K562 (cell line): ENCODE data around the gene C9orf153. TPM values are rescaled to one million over a fixed set of nuclear protein-coding genes. Genes with fewer than 3 reads are reported as not detected.

Experiments
- ATAC-seq: fragments of 200-7000 bp; cut with Tn5 transposase; 3 replicates; pipeline ENCODE4 v1.9.1; 2020; ENCODE audit warnings: moderate library complexity
- BruUV-seq: library from RNA; stranded (reverse); fragments of 400-500 nt; replicated peaks from 2 replicates; lab custom pipeline; 2021; lab: Mats Ljungman, UMichigan
- CTCF ChIA-PET: fragments of 300-600 bp; formaldehyde crosslinking; extraction: SDS; loops from one replicate; lab custom pipeline; 2021; ENCODE audit warnings: low intra/inter-chr PET ratio; lab: Yijun Ruan, JAX
- POLR2A ChIA-PET: fragments of 300-600, 350-650 bp; sonication (Branson Sonifier 250); formaldehyde crosslinking; extraction: SDS; loops from one replicate; lab custom pipeline; 2021; ENCODE audit warnings: antibody characterized with exemption, inconsistent platforms; lab: Yijun Ruan, JAX
- DNase-seq, 4 experiments: peaks; one replicate each; pipeline versions ENCODE4 v3.0.0 to v3.0.0-alpha.2; 2011 to 2018; ENCODE audit warnings: low spot score in 3 of 4, mixed read lengths in 3 of 4; ENCODE audit errors: extremely low read depth in 1 of 4
- FAIRE-seq: peaks from 2 replicates; lab custom pipeline; 2011; peaks lifted over from hg19 to GRCh38; lab: Jason Lieb, UNC
- H2AFZ ChIP-seq: 2 replicates; pipeline ENCODE4 v1.6.0; 2011; ENCODE audit warnings: low read depth, low read length, control low read depth, inconsistent platforms
- H3K27ac ChIP-seq: fragments of 200-600 bp; 3 replicates; pipeline ENCODE4 v1.8.0; 2011; ENCODE audit warnings: low read depth, mild to moderate bottlenecking, control low read depth, inconsistent platforms, low read length, moderate library complexity, mixed read lengths; ENCODE audit errors: extremely low read depth
- H3K27me3 ChIP-seq, 2 experiments: fragments of 300-600 bp in 1 of 2; 2 replicates in 1 of 2; 3 replicates in 1 of 2; pipeline versions ENCODE4 v1.6.0 to v1.8.0; 2011; ENCODE audit warnings: inconsistent platforms in 2 of 2, low read length in 2 of 2, mild to moderate bottlenecking in 1 of 2, mixed read lengths in 1 of 2, moderate library complexity in 1 of 2; ENCODE audit not compliant: control insufficient read depth in 2 of 2, insufficient read depth in 2 of 2
- H3K36me3 ChIP-seq: fragments of 300-600 bp; 3 replicates; pipeline ENCODE4 v1.8.0; 2011; ENCODE audit warnings: mild to moderate bottlenecking, low read length, inconsistent platforms; ENCODE audit not compliant: control insufficient read depth, insufficient read depth
- H3K4me1 ChIP-seq, 2 experiments: fragments of 200-600 bp in 1 of 2; replicated peaks in 1 of 2; 2 replicates in 1 of 2; 3 replicates in 1 of 2; pipeline versions ENCODE4 v1.5.1 to v1.8.0; 2011; ENCODE audit warnings: inconsistent platforms in 2 of 2, low read length in 2 of 2, mild to moderate bottlenecking in 1 of 2, mixed read lengths in 1 of 2, moderate library complexity in 1 of 2; ENCODE audit not compliant: control insufficient read depth in 2 of 2, insufficient read depth in 2 of 2
- H3K4me2 ChIP-seq: 2 replicates; pipeline ENCODE4 v1.6.1; 2011; ENCODE audit warnings: low read length, control low read depth, inconsistent platforms, mixed read lengths; ENCODE audit not compliant: insufficient read depth
- H3K4me3 ChIP-seq: fragments of 200-600 bp; sonication (generic), shearing (Covaris generic); 2 replicates; pipeline ENCODE4 v1.5.1; 2016; ENCODE audit warnings: control low read depth, inconsistent platforms
- H3K79me2 ChIP-seq: fragments of 200-600 bp; 3 replicates; pipeline ENCODE4 v1.8.0; 2011; ENCODE audit warnings: low read length, inconsistent platforms; ENCODE audit not compliant: control insufficient read depth, insufficient read depth
- H3K9ac ChIP-seq, 2 experiments: 2 replicates each; pipeline versions ENCODE4 v1.6.0 to v1.6.1; 2011; ENCODE audit warnings: low read depth in 2 of 2, low read length in 2 of 2, control low read depth in 1 of 2, inconsistent platforms in 1 of 2, mild to moderate bottlenecking in 1 of 2, mixed read lengths in 1 of 2; ENCODE audit not compliant: insufficient read depth in 1 of 2
- H3K9me1 ChIP-seq: one replicate; pipeline ENCODE4 v1.6.0; 2011; ENCODE audit warnings: inconsistent platforms, mild to moderate bottlenecking, low read length, moderate library complexity; ENCODE audit not compliant: control insufficient read depth, insufficient read depth
- H3K9me3 ChIP-seq: replicated peaks from 2 replicates; pipeline ENCODE4 v1.5.1; 2011; ENCODE audit warnings: low read depth, low read length, inconsistent platforms; ENCODE audit not compliant: control insufficient read depth, insufficient read depth
- H4K20me1 ChIP-seq: replicated peaks from 2 replicates; pipeline ENCODE4 v1.6.1; 2011; ENCODE audit warnings: low read length, inconsistent platforms, mixed read lengths; ENCODE audit not compliant: control insufficient read depth, insufficient read depth
- BACH1 ChIP-seq: fragments of 200-800 bp; sonication (Bioruptor generic); IDR thresholded peaks from 2 replicates; pipeline ENCODE4 v1.6.1; 2016; ENCODE audit warnings: missing genetic modification characterization, missing compliant biosample characterization
- CC2D1A ChIP-seq: fragments of 450-650 bp; IDR thresholded peaks from 2 replicates; pipeline ENCODE4 v1.6.1; 2017; ENCODE audit warnings: mild to moderate bottlenecking
- CREBBP ChIP-seq: IDR thresholded peaks from one replicate; pipeline ENCODE4 v1.6.1; 2012; ENCODE audit warnings: low read depth, mild to moderate bottlenecking, control low read depth, inconsistent platforms, low read length
- ESRRB ChIP-seq: fragments of 250-450 bp; sonication (Bioruptor Pico); IDR thresholded peaks from 2 replicates; pipeline ENCODE4 v1.5.0; 2020; ENCODE audit warnings: mild to moderate bottlenecking, moderate library complexity, borderline replicate concordance
- NFYB ChIP-seq: IDR thresholded peaks from 2 replicates; pipeline ENCODE4 v1.6.1; 2011; ENCODE audit warnings: mild to moderate bottlenecking, moderate library complexity; ENCODE audit not compliant: insufficient read length; ENCODE audit errors: extremely low read depth
- SLC30A9 ChIP-seq: fragments of 250-450 bp; sonication (Bioruptor Pico); IDR thresholded peaks from 2 replicates; pipeline ENCODE4 v1.8.0; 2022; ENCODE audit warnings: mild to moderate bottlenecking, moderate library complexity
- ZNF398 ChIP-seq: fragments of 250-450 bp; sonication (Bioruptor Pico); IDR thresholded peaks from 2 replicates; pipeline ENCODE4 v1.8.0; 2021; ENCODE audit warnings: moderate library complexity, mild to moderate bottlenecking, inconsistent platforms
- ZNF583 ChIP-seq: fragments of 250-450 bp; sonication (Bioruptor Pico); IDR thresholded peaks from 2 replicates; pipeline ENCODE4 v1.4.0; 2020
- WGBS: fragments of 100-300 bp; shearing (Covaris generic); methylation state at CpG from one replicate; pipeline ENCODE4 v1.1.6; 2016; ENCODE audit warnings: low coverage, mixed read lengths; ENCODE audit not compliant: insufficient coverage; ENCODE audit errors: missing lambda C conversion rate; 5-methylcytosine and 5-hydroxymethylcytosine counted together
- in situ Hi-C: fragments of 300-500 bp; cut with MboI; formaldehyde crosslinking; loops from 4 replicates; pipeline ENCODE4 v1.15.0; 2018; ENCODE audit warnings: inconsistent platforms, mixed read lengths
- intact Hi-C: fragments of 100-400 bp; cut with micrococcal nuclease; formaldehyde crosslinking; loops from 2 replicates; pipeline ENCODE4 v1.14.2; 2022
- polyA plus RNA-seq, 8 experiments: library from polyadenylated mRNA; depleted of rRNA in 4 of 8; stranded (reverse) in 5 of 8; unstranded in 3 of 8; fragments of >200 nt; fragmentation: Nextera tagmentation in 2 of 8; fragmentation: Illumina TruSeq in 1 of 8; extraction: Ambion mirVana in 2 of 8; extraction: Trizol in 1 of 8; gene quantifications; 2 replicates each; pipeline versions ENCODE4 v1.2.1 to v1.2.3, GENCODE V29; 2011 to 2014; ENCODE audit warnings: inconsistent platforms in 1 of 8, missing spikeins in 1 of 8
- total RNA-seq, 7 experiments: library from RNA; depleted of rRNA in 6 of 7; stranded (reverse); fragments of >200 nt in 6 of 7; fragmentation: Illumina TruSeq in 2 of 7; extraction: Trizol in 2 of 7; gene quantifications; 2 replicates each; pipeline versions ENCODE4 v1.2.1 to v1.2.3, GENCODE V29; 2011 to 2021; ENCODE audit warnings: low replicate concordance in 1 of 7

Gene C9orf153
- total and polyA plus RNA-seq, 9 of the 15 experiments (the other 6 are each of a cell fraction or from before 2014, with no cell fraction given): 0.07 to 1.2 (median 0.11) TPM; not detected in 5

- DNase-seq (no peak), FAIRE-seq (no peak), ATAC-seq (no peak)
- Histone ChIP-seq H3K4me3 (no peak overlapping the region), H3K27me3 (no peaks in the 10 kb centered on the region), H3K4me2 (no peak overlapping the region), H4K20me1 (no peaks in the 10 kb centered on the region), H3K9me3 (no peaks in the 10 kb centered on the region), H3K36me3 (peaks cover 23% of the 10 kb centered on the region; the same call in 2 of the 3 replicates), H3K9me1 (no peaks in the 10 kb centered on the region), H3K79me2 (0 out of 3 replicates have a peak, but pooled peaks cover 4% of the 10 kb centered on the region), H3K9ac (no peak overlapping the region), H3K27ac (no peak overlapping the region), H2AFZ (no peak overlapping the region), H3K4me1 (no peaks in the 10 kb centered on the region; a peak in 1 of 5 replicates)
- no TSS peak for BruUV-seq
- TF ChIP-seq BACH1 (tag): no peak
- WGBS: 58% methylated on average over 3 of the region's 4 CpGs
- in situ Hi-C loops: no loop called here
- CTCF ChIA-PET: no interaction called here
- POLR2A ChIA-PET: interaction anchor here (1.3 kb wide), 1 partner anchor 9 kb away, joined by 4 read pairs; no protein-coding TSS in a partner anchor
- intact Hi-C loops: no loop called here
These were observed 3.0 kb upstream of the C9orf153 start for GRCh38 chr9:86262492-86262891.

- peaks cover under 1% of the 10 kb centered on the region; the same call in 1 of the 3 replicates for H3K36me3 ChIP-seq
- H2AFZ ChIP-seq: no peak overlapping the region
- TF ChIP-seq ZNF583 (CRISPR knock-in tag) (no peak), CC2D1A (no peak), ESRRB (CRISPR knock-in tag) (no peak), SLC30A9 (CRISPR knock-in tag) (no peak), ZNF398 (CRISPR knock-in tag) (no peak), NFYB (no peak), CREBBP (no peak)
- TF ChIP-seq, all 486 proteins: peak for 0
- Histone ChIP-seq H3K79me2 (no peaks in the 10 kb centered on the region), H4K20me1 (no peaks in the 10 kb centered on the region), H3K27ac (no peak overlapping the region), H3K9me1 (no peaks in the 10 kb centered on the region), H3K4me2 (no peak overlapping the region), H3K27me3 (no peaks in the 10 kb centered on the region), H3K9ac (no peak overlapping the region), H3K4me3 (no peak overlapping the region), H3K4me1 (no peaks in the 10 kb centered on the region), H3K9me3 (no peaks in the 10 kb centered on the region)
- POLR2A ChIA-PET: interaction anchor here (0.9 kb wide), 1 partner anchor 15 kb away, joined by 3 read pairs; no protein-coding TSS in a partner anchor
- 24% methylated on average over 2 of the region's 2 CpGs for WGBS
- CTCF ChIA-PET: no interaction called here
- in situ Hi-C loops (no loop called here), intact Hi-C loops (no loop called here)
- FAIRE-seq: no peak
- no TSS peak for BruUV-seq
- no peak for ATAC-seq
- no peak for DNase-seq
These were observed 2.1 kb downstream of the C9orf153 start for GRCh38 chr9:86257391-86257790.
